ENCODE data around the gene CNNM4. TPM values are rescaled to one million over a fixed set of nuclear protein-coding genes. Genes with fewer than 3 reads are reported as not detected.

Gene CNNM4
- total and polyA plus RNA-seq, 10 donors = 1.5 to 14.4 (median 7.8) TPM

- intact Hi-C loops (cut with DNase I; ENCODE audit: low total_unique reads) = no loop called here
- H3K27ac ChIP-seq = peak overlapping the region in 6 of 8 donors; percentile 13 to 51 (median 43)
- peaks cover 0 to 51% (median 26%) of the 10 kb centered on the region in 6 donors for H3K4me1 ChIP-seq
- WGBS, 5 donors = 83 to 92% (median 89%) methylated on average over 13 of the region's 13 CpGs
- H3K27me3 ChIP-seq (replicated peaks in 1 of 7) = no peaks in the 10 kb centered on the region
- H3K36me3 ChIP-seq = peaks cover 0 to 41% (median 6%) of the 10 kb centered on the region in 6 donors
- no peak overlapping the region for H3K4me3 ChIP-seq
- DNase-seq = no peak
- no peak for TF ChIP-seq POLR2A (IDR thresholded peaks at IDR 0.05)
- no peak for TF ChIP-seq POLR2AphosphoS5 (IDR thresholded peaks at IDR 0.05)
- TF ChIP-seq CTCF (IDR thresholded peaks at IDR 0.05 in 8 of 11, conservative IDR thresholded peaks at IDR 0.05 in 3 of 11) = no peak
- H3K9me3 ChIP-seq = no peaks in the 10 kb centered on the region
These were observed 48.6 kb downstream of the CNNM4 start for GRCh38 chr2:96809216-96809882.

GRCh38 chr2:96809951-96810782 lies 49.5 kb downstream of the CNNM4 start:
- peak overlapping the region in 6 of 8 donors; percentile 13 to 51 (median 43) for H3K27ac ChIP-seq
- intact Hi-C loops (cut with DNase I; ENCODE audit: low total_unique reads) = no loop called here
- peaks cover 4 to 47% (median 28%) of the 10 kb centered on the region in 6 donors for H3K4me1 ChIP-seq
- H3K4me3 ChIP-seq = no peak overlapping the region
- TF ChIP-seq POLR2AphosphoS5 (IDR thresholded peaks at IDR 0.05) (peak in 1 of 3 donors; percentile 25), CTCF (IDR thresholded peaks at IDR 0.05 in 8 of 11, conservative IDR thresholded peaks at IDR 0.05 in 3 of 11) (no peak)
- WGBS, 5 donors = 77 to 87% (median 78%) methylated on average over 10 to 12 of the region's 12 CpGs
- H3K36me3 ChIP-seq = peaks cover 0 to 41% (median 6%) of the 10 kb centered on the region in 6 donors
- no peaks in the 10 kb centered on the region for H3K27me3 ChIP-seq (replicated peaks in 1 of 7)
- H3K9me3 ChIP-seq = no peaks in the 10 kb centered on the region
- no peak for DNase-seq

DNA sequence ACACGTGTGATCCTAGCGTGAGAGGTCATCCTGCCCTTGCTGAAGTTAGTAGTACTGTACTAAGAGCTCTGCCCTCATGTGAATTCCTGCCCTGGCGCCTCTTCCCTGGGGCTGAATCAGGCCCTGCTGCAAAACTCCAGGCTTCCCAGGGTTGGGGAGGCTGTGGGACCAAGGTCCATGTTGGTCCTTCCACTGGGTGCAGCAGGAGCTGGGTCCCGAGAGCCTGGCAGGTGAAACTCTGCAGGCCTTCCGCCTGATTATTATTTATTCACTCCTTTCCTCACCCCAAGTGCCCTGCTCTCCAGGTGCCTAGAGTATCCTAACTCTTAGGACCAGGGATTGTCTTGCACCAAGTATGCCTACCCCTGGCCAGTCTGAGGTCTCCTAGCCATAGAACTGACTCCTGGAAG lies 50.1 kb downstream of the CNNM4 start:
- WGBS, 5 donors = 85 to 98% (median 95%) methylated on average over 5 of the region's 5 CpGs
- no peak overlapping the region for H3K27ac ChIP-seq
- H3K9me3 ChIP-seq = no peaks in the 10 kb centered on the region
- H3K36me3 ChIP-seq = peaks cover 0 to 41% (median 6%) of the 10 kb centered on the region in 6 donors
- DNase-seq = no peak
- H3K4me3 ChIP-seq = no peak overlapping the region
- TF ChIP-seq POLR2A (IDR thresholded peaks at IDR 0.05) = no peak
- no peak for TF ChIP-seq CTCF (IDR thresholded peaks at IDR 0.05 in 8 of 11, conservative IDR thresholded peaks at IDR 0.05 in 3 of 11)
- no peak for TF ChIP-seq POLR2AphosphoS5 (IDR thresholded peaks at IDR 0.05)
- H3K4me1 ChIP-seq = peaks cover 5 to 51% (median 31%) of the 10 kb centered on the region in 6 donors
- intact Hi-C loops (cut with DNase I; ENCODE audit: low total_unique reads) = no loop called here
- H3K27me3 ChIP-seq (replicated peaks in 1 of 7) = no peaks in the 10 kb centered on the region

- no peak for DNase-seq
- Histone ChIP-seq H3K4me1 (peaks cover 5 to 40% (median 23%) of the 10 kb centered on the region in 6 donors), H3K36me3 (peaks cover 0 to 41% (median 6%) of the 10 kb centered on the region in 6 donors), H3K27ac (no peak overlapping the region), H3K4me3 (no peak overlapping the region), H3K9me3 (no peaks in the 10 kb centered on the region), H3K27me3 (replicated peaks in 1 of 7) (no peaks in the 10 kb centered on the region)
- TF ChIP-seq POLR2A (IDR thresholded peaks at IDR 0.05) = no peak
- TF ChIP-seq POLR2AphosphoS5 (IDR thresholded peaks at IDR 0.05) = no peak
- no peak for TF ChIP-seq CTCF (IDR thresholded peaks at IDR 0.05 in 8 of 11, conservative IDR thresholded peaks at IDR 0.05 in 3 of 11)
- 61 to 77% (median 64%) methylated on average over 3 of the region's 3 CpGs for WGBS, 5 donors
- intact Hi-C loops (cut with DNase I; ENCODE audit: low total_unique reads) = no loop called here
These were observed 51.2 kb downstream of the CNNM4 start for GRCh38 chr2:96811917-96812316.
